Measurements from ENCODE around the gene PDCD6IP. TPM values are rescaled to one million over a fixed set of nuclear protein-coding genes. Genes with fewer than 3 reads are reported as not detected.
A peak's percentile ranks its signal among the peaks of the same experiment; 100 is the strongest.

PDCD6IP gene
- total RNA-seq, 2 donors from 2014 or later: 165 to 251 TPM

GRCh38 chr3:33795131-33795530 lies 3.3 kb upstream of the PDCD6IP start:
- Histone ChIP-seq H3K9me3 (no peaks in the 10 kb centered on the region), H3K36me3 (no peaks in the 10 kb centered on the region), H3K27ac (no peak overlapping the region), H3K4me1 (replicated peaks) (no peaks in the 10 kb centered on the region), H3K4me3 (no peak overlapping the region), H3K27me3 (replicated peaks; ENCODE audit: insufficient read depth) (no peaks in the 10 kb centered on the region)
- intact Hi-C loops (cut with DNase I): no loop called here
- DNase-seq (ENCODE audit: low spot score): no peak
- TF ChIP-seq POLR2A (IDR thresholded peaks at IDR 0.05): no peak
- no peak for TF ChIP-seq CTCF (IDR thresholded peaks at IDR 0.05)
- TF ChIP-seq POLR2AphosphoS5 (IDR thresholded peaks at IDR 0.05): no peak

DNA sequence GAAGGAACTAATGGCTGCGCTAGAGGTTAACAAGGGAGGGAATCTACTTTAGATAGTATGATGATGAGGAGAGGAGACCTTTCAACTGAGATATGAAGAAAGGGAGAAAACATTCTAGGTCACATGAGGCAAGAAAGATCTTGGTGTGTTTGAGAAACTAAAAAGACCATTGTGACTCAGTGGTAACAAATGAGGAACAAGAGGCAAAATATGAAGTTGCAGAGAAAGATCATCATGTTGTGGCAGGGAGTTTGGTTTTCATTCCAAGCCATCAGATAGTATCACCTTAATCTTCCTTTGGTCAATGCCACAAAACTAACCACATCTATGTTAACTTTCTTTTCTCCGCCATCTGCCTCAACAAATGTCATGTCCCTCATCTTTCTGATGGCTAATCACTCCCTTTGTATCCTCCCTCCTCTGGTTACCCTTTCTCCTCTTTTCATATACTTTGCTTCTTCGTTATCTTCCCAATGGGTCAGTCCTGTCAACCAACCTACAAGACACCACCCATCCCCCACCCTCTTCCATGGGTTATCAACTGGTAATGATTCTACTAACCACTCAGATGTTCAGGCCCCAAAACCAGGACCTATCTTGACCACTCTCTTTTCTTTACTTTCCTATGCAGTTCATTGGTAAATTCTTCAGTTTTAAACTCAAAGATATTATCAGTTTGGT lies 2.4 kb upstream of the PDCD6IP start:
- Histone ChIP-seq H3K27ac (no peak overlapping the region), H3K4me3 (no peak overlapping the region), H3K4me1 (replicated peaks) (no peaks in the 10 kb centered on the region), H3K36me3 (no peaks in the 10 kb centered on the region), H3K27me3 (replicated peaks; ENCODE audit: insufficient read depth) (no peaks in the 10 kb centered on the region), H3K9me3 (no peaks in the 10 kb centered on the region)
- intact Hi-C loops (cut with DNase I): no loop called here
- 95% methylated on average over 3 of the region's 3 CpGs for WGBS
- no peak for DNase-seq (ENCODE audit: low spot score)
- TF ChIP-seq CTCF (IDR thresholded peaks at IDR 0.05) (no peak), POLR2A (IDR thresholded peaks at IDR 0.05) (no peak), POLR2AphosphoS5 (IDR thresholded peaks at IDR 0.05) (no peak)

DNA sequence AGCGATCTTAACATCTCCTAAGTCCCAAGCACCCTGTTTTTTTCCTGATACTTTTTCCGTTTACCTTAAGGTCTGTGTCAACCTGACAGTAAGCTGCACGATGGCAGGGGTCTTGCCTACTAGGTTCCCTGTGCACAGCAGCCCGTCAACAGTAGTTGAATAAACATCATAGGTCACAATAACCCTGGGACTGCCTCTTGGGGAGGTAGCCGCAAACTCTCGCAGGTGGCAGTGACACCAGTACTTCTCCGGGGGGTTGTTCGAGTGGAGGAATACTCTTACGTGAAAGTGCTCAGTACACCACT lies 365 bp upstream of the PDCD6IP start:
- Histone ChIP-seq H3K27me3 (replicated peaks; ENCODE audit: insufficient read depth) (no peaks in the 10 kb centered on the region), H3K36me3 (no peaks in the 10 kb centered on the region), H3K9me3 (no peaks in the 10 kb centered on the region), H3K4me1 (replicated peaks) (no peaks in the 10 kb centered on the region), H3K27ac (peak overlapping the region; percentile 94), H3K4me3 (peak overlapping the region; percentile 68 to 94)
- no peak for DNase-seq (ENCODE audit: low spot score)
- intact Hi-C loops (cut with DNase I): no loop called here
- TF ChIP-seq CTCF (IDR thresholded peaks at IDR 0.05): no peak
- no peak for TF ChIP-seq POLR2A (IDR thresholded peaks at IDR 0.05)
- TF ChIP-seq POLR2AphosphoS5 (IDR thresholded peaks at IDR 0.05): no peak
- WGBS: 2% methylated on average over 9 of the region's 9 CpGs

- no peaks in the 10 kb centered on the region for H3K27me3 ChIP-seq (replicated peaks; ENCODE audit: insufficient read depth)
- TF ChIP-seq POLR2A (IDR thresholded peaks at IDR 0.05) (no peak), POLR2AphosphoS5 (IDR thresholded peaks at IDR 0.05) (no peak), CTCF (IDR thresholded peaks at IDR 0.05) (no peak)
- H3K9me3 ChIP-seq: no peaks in the 10 kb centered on the region
- peak overlapping the region; percentile 94 for H3K27ac ChIP-seq
- WGBS: 7% methylated on average over 3 of the region's 3 CpGs
- no peaks in the 10 kb centered on the region for H3K36me3 ChIP-seq
- peak overlapping the region; percentile 68 to 94 for H3K4me3 ChIP-seq
- DNase-seq (ENCODE audit: low spot score): no peak
- intact Hi-C loops (cut with DNase I): no loop called here
- H3K4me1 ChIP-seq (replicated peaks): no peaks in the 10 kb centered on the region
Measured at GRCh38 chr3:33799202-33799551, 747 bp downstream of the PDCD6IP start.

DNA sequence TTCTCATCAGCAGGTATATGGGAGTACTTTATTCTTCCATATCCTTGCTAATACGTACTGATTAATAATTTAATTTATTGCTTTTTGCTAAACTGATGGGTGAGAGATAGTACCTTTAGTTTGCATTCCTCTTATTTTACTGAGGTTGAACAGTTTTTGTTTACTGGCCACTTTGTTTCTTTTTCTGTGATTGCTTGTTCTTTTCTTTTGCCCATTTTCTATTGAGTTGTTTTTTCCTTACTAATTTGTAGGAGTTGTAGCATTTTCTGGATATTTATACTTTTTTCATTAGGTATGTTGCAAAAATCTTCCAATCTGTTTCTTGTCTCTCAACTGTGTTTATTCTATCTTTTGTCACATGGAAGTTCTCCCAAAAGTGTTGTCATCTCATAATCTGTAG lies 4.8 kb downstream of the PDCD6IP start:
- intact Hi-C loops (cut with DNase I): no loop called here
- Histone ChIP-seq H3K27ac (no peak overlapping the region), H3K27me3 (replicated peaks; ENCODE audit: insufficient read depth) (no peaks in the 10 kb centered on the region), H3K9me3 (no peaks in the 10 kb centered on the region), H3K4me3 (no peak overlapping the region), H3K36me3 (no peaks in the 10 kb centered on the region), H3K4me1 (replicated peaks) (no peaks in the 10 kb centered on the region)
- 67% methylated on average over 1 of the region's 1 CpG for WGBS
- TF ChIP-seq POLR2A (IDR thresholded peaks at IDR 0.05) (no peak), POLR2AphosphoS5 (IDR thresholded peaks at IDR 0.05) (no peak), CTCF (IDR thresholded peaks at IDR 0.05) (no peak)
- DNase-seq (ENCODE audit: low spot score): no peak

Data from prostate gland (tissue), 2 donors.